HG02973 (cell line): Measurements from ENCODE around the gene POFUT2.

Experiments
- ATAC-seq: cut with Tn5 transposase; IDR thresholded peaks from one replicate; pipeline ENCODE4 v1.9.1; 2021; ENCODE audit warnings: moderate library complexity; ENCODE audit not compliant: unreplicated experiment

The POFUT2 gene

DNA sequence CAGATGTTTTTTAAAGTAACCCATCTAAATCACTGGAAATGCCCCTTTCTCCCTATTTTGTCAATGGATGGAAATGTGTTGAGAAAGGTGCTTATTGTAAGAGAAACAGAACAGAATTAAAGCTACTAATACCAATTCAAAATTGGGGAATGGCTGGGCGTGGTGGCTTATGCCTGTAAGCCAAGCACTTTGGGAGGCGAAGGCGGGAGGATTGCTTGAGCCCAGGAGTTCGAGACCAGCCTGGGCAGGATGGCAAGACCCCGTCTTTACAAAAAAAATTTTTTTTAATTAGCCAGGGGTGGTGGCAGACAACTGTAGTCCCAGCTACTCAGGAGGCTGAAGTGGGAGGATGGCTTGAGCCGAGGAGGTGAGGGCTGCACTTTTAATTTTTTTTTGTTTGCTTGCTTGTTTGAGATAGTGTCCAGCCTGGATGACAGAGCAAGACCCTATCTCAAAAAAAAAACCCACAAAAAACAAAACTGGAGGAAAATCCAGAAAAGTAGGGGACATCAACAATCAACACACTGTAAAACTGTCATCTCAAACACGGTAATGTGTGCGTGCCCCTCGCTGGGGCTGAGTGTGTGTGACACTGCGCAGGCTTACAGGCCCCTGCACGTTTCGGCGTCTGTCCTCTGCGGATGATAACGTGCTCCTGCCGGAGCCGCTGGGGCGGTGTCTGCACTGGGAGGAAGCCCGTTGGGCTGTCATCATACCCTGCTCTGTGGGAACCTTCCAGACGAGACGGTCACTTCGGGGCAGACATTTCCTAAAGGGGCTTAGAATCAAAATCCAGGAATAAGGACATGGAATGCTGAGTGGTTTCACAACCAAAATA, 11.6 kb upstream of the POFUT2 start:
- no peak for ATAC-seq

DNA sequence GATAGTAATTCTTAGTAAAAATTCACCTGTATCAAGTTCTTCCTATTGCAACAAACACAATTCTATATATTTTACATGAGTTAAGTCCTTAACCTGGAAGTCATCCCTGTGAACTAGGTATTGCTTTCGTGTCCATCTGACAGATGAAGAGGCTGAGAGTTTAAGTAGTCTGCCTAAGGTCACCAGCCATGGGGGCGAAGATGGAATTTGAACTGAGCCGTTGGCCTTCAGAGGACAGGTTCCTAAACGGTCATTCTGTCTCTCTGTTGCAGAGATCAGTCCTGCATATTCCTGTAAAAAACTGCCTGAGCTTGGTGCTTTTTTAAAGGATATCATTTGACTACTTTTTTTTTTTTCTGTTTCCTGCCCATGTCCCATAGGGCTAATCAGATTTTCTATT, 10.2 kb upstream of the POFUT2 start:
- no peak for ATAC-seq

- no peak for ATAC-seq
Measured at GRCh38 chr21:45297329-45297728, 9.6 kb upstream of the POFUT2 start.

DNA sequence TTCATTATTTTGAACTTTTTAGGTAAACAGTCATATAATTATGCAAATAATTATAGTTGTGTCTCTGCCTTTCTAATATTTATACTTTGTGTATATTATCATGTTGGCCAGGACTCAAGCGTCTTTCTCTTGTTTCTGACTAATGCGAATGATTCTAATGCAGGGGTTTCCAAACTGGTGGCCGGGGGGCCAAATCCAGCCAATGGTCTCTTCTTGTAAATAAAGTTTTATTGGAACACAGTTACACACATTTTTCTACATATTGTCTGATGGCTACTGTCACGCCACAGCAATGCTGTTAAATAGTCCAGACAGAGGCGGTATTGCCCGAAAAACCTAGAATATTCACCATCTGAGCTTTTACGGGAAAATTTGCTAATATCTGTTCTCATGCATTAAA, 8.9 kb upstream of the POFUT2 start:
- no peak for ATAC-seq

GRCh38 chr21:45295576-45296365, 8.1 kb upstream of the POFUT2 start:
- ATAC-seq = no peak

- ATAC-seq = no peak
Measured at GRCh38 chr21:45294509-45295291, 7.0 kb upstream of the POFUT2 start.

- ATAC-seq = no peak
Measured at GRCh38 chr21:45293726-45294401, 6.2 kb upstream of the POFUT2 start.

GRCh38 chr21:45293220-45293725, 5.6 kb upstream of the POFUT2 start:
- ATAC-seq = no peak

DNA sequence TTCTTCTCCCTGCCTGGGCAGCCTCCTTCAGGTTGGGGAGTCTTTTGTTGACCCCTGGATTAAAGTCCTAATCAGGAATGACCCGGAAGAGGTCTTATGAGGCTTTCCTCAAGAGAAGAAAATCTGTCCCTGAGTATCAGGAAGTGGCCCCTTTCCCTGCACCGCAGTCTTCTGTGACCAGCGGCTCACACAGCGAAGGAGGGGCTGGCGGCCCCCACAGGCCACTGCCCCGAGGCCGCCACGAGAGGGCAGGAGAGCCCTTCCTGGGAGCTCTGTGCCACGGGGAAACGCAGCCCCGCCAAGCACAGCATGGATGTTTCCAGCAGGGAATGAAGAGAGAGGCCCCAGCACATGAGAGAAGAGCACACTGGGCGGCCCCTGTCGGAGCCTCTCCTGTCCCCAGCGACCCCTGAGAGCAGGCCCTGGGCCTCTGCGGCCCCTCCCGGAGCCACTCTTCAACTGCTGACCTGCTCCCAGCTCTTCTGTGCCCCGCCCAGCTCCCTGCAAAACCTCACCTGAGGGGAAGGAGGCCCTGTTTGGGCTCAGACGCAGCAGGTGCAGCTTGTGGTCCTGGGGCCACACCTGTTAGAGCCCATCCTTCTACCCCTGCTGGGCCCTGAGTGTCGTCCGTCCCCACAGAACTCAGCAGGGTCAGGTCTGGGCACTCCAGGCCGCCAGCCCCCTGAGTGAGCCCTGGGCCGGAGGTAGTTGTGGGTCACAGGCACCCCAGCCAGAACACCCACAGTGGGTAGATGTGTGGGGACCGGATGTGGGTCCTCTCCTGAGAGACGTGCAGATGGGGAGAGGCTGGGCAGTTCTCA, 4.9 kb upstream of the POFUT2 start:
- no peak for ATAC-seq

GRCh38 chr21:45291613-45292398, 4.1 kb upstream of the POFUT2 start:
- no peak for ATAC-seq

- no peak for ATAC-seq
Measured at GRCh38 chr21:45290948-45291612, 3.4 kb upstream of the POFUT2 start.

DNA sequence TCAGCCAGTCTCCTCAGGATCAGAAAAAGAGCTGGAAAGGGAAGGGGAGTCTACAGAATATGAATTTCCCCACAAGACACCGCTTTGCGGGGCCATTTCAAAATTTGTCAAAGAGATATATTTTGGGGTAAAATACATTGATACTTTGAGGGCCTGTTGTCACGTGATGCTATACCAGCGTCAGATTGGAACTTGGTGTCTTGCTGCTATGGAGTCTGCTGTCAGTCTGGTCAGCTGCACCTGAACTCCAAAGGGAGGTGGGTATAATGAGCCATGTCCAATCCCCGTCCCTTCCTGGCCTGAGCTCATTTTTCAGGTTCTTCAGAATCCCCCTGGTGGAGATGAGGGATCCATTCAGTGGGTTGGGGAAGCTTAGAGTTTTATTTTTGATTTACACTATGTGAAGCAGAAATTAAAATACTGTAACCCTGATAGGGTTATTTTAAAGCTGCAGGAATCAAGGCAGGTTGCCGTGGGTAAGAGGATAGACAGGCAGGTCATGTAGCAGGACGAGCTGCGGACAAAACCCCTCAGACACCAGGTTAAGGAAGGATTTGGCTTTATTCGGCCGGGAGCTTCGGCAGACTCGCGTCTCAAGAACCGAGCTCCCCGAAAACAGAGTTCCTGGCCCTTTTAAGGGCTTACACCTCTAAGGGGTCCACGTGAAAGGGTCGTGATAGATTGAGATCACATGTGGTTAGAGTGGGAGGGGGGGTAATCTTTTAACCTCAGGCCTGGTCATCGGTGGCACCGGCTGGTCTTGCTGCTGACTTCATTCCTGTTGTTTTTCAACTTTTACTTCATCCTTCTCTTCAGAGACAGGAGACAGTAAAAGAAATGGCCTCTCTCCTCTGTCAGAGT, 2.2 kb upstream of the POFUT2 start:
- no peak for ATAC-seq

GRCh38 chr21:45289134-45289533, 1.4 kb upstream of the POFUT2 start:
- ATAC-seq = no peak

DNA sequence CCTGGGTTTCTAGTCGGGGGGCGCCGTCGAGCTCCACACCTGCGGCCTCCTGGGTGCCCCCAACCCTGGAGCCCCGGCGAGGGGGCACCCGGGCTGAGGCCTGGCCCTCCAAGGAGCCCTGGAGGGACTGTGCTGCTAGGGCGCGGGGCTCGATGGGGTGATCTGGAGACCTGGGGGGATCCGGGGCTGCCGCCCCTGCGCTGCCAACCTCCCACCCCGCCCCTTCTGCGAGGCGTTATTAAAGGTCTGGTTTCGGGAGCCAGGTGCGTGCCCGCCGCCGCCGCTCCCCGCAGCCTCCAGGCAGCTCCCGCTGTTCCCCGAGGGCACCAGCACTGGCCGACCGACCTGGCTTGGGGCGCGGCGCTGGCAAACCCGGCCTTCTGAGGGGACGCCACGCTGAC, 746 bp upstream of the POFUT2 start:
- ATAC-seq = no peak

DNA sequence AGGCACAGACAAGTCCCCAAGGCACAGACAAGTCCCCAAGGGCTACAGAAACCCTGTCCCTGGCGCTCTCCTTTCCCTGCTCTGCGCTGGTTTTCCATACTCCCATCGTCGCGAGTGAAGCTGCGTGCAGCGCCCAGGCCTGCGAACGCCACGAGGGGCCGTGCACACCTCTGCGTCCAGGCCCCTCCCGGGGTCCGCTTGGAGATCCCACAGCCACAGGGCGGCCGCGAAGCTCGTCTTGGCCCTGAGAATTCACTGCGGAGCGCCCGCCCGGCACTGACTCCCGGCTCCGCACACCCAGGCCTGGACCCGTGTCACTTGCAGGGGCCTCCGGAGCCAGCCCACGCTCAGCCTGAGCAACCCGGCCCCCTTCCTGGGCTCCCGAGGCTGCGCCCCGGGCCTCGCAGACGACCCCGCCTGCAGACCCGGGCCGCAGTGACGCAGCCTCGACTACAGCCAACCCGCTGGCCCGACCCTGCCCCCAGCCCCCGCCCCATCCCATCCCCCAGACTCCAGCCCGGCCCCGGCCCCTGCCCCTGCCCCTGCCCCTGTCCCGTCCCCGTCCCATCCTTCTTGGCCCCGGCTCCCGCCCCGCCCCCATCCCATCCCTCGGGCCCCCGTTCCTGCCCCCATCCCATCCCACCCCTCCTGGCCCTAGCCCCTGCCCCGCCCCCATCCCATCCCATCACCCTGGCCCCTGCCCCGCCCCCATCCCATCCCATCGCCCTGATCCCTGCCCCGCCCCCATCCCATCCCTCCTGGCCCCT, 841 bp downstream of the POFUT2 start:
- no peak for ATAC-seq

GRCh38 chr21:45285266-45285931, 2.3 kb downstream of the POFUT2 start:
- no peak for ATAC-seq

DNA sequence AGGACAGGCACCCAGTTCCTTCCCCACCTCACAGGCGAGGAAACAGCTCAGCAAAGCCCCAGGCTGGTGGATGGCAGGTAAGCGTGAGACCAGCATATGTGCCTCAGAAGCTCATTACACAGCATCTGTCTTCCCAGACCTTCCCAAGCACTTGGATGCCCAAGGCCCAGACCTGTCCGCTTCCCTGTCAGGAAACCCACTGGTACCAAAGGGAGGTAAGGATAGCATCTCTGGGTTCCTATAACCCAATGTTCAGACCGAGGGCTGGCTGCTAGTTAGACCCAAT, 3.3 kb downstream of the POFUT2 start:
- ATAC-seq = no peak
